HS-5 (cell line): ENCODE data around the gene ENTHD1.

ENCODE experiments used
- DNase-seq: peaks from one replicate; pipeline ENCODE4 v3.0.0-alpha.2; 2012; ENCODE audit warnings: low read depth

ENTHD1 gene

GRCh38 chr22:39731481-39731880, 162.1 kb downstream of the ENTHD1 start:
- no peak for DNase-seq

GRCh38 chr22:39729141-39729934, 164.2 kb downstream of the ENTHD1 start:
- no peak for DNase-seq

- no peak for DNase-seq
Measured at GRCh38 chr22:39728236-39728860, 165.2 kb downstream of the ENTHD1 start.

GRCh38 chr22:39727541-39727940, 166.0 kb downstream of the ENTHD1 start:
- no peak for DNase-seq

DNA sequence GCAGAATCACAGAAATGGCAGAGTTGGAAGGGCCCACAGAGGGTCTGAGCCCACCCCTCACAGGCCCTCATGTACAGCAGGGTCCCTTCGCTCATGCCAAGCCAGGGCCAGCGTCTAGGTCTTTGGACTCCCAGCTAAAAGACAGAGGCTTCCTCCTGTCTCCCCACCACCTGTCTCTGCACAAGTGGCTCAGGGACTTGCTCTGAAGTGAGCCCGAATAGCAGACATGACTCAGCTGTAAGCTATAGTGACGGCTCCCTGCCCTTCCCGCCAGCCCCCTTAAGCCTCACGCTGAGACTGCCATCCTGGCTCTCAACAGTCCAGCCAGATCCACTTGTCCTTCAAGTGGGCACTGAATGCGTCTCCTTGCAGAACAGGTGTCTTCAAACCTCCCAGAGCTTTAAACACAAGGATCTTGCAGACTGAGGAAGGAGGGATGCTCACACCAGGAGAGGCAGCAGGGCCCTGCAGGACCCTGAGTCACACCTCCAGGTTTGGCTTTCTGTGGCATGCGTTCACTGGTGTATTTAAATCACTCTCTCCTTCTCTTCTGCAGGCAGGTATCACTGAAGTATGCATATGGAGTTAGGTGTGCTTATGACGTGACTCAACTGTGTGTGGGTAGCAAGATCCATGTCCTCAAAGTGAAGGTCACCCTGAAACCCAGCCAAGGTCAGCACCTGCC, 168.1 kb downstream of the ENTHD1 start:
- no peak for DNase-seq

GRCh38 chr22:39724857-39725256, 168.7 kb downstream of the ENTHD1 start:
- no peak for DNase-seq

DNA sequence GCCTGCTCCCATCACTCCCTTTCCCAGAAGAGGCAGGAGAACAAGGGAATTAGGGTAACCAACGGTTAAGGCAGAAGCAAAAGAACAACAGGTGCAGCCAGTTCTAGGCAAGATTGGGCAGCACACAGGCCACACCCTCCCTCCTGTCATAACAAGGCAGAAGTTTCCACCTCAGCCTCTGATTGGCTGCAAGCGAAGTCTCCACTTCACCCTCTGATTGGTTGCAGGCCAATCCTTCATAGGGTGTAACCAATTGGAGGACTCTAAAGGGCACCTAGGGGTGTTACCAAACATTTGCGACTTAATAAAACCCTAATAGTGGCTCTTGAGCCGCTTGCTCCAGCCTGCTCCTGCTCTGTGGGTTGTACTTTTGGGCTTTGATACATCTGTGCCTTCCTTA, 169.2 kb downstream of the ENTHD1 start:
- DNase-seq, result no peak

DNA sequence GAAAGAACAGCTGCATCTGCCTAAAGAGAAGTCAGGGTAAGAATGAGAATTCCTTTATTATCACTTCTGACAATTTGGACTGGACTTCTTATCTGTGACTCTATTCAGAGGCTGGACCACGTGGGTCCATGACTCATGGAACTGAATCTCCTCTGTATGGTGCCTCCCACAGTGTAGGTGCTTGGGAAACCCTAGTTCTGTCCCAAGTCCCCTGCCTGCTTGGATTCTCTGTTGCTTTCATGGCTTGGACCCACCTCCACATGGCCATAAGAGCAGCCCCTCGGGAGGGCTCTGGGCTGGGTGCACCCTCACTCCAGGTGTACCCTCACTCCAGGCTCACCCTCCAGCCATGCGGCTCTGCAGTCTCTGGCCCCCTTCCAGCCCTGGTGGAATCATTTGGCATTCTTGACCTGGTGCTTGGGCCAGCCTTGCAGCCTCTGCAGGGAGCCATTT, 169.6 kb downstream of the ENTHD1 start:
- DNase-seq, result peak; percentile 8

- DNase-seq, result no peak
Measured at GRCh38 chr22:39723463-39723862, 170.1 kb downstream of the ENTHD1 start.

DNA sequence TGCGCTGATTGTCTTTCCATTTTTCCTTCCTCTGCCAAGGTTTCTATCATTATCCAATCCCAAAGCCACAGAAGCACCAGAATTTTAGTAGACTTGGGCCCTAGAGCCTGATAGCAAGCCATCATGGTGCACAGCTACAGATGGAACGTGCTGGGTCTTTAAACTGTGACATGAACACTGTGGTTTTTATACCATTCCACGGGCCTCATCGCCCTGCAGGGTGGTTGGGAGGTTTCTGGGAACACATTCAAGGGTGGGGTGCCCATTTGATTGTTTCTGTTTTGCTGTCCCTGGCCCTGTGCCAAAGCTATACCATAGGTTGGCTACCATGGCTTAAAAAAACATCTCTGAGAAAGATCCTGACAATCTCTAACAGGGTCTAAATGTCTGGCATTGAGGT, 171.1 kb downstream of the ENTHD1 start:
- no peak for DNase-seq

DNA sequence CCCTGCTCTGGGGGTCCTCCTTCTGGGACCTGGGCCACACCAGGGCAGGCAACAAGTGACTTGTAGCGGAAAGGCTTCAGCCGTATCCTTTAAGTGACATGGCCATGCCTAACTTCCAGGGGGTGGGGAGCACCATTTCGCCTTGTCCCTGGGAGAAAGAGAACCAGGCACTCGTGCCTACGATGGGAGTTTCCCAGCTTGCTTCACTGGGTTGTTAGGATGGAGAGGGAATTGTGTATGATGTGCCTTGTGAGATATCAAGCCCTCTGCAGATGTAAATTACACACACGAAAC, 171.6 kb downstream of the ENTHD1 start:
- DNase-seq, result no peak

GRCh38 chr22:39721206-39722031, 172.1 kb downstream of the ENTHD1 start:
- DNase-seq, result no peak

DNA sequence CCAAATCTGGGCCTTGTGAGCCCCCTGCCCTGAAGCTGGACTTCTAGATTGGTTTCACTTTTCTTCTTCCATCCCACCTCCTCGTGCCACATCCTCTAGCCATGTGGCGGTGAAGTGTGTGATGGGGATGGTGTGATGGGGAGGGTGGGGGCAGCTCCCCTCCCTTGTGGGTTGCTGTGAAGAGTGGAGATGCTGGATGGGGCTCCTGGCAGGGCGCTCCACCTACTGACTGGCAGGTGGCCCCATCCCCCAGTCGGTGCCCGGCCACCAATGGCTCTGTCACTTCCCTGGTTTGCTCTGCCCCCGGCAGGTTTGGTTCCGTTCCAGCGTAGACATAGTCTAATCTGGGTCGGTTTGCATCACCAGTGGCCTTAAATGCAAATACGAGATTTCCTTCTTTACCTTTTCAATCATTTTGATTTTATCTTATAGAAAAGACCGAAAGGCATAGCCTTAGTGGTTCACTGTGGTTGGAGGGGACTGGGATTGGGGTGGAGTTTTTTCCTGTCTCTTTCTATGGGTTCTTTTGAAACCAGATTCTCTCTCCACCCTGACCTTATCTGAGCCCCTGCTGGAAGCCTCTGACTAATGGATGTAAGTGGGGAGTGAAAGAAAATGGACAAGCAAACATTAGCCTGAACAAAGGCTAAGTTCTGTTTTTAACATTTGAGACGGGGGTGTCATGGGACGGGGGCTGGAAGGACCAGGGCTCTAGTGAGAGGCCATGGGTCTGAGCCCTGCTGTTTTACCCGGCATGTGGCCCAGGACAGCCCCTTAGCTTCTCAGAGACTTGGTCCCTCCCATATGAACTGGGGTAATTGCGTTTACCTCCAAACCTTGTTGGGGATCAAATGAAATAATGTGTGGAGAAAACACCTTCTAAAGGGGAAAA, 173.8 kb downstream of the ENTHD1 start:
- DNase-seq, result no peak

DNA sequence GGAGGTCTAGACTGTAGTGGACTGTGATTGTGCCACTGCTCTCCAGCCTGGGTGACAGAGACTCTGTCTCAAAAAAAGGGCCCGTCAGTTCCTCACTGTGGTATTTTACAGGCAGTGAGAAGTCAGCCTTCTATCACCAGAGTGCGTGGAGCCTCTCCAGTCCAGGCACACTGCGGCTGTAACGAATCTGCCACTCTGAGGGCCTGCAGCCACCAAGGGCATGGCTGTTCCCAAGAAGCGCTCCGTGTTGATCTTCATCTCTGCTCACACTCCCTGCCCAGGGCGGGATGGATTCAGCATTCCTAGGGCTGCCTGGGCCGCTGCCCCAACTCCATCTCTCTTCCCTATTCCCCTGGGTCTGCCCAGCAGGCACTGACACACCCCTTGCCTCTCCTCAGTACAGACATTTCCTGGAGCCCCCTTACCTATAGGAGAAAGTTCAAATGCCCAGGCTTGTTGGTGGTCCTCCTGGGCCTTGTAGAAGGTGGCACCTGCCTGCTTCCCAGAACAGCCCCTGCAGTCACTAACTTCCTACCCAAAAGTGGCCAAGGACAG, 174.6 kb downstream of the ENTHD1 start:
- no peak for DNase-seq

GRCh38 chr22:39718206-39718605, 175.4 kb downstream of the ENTHD1 start:
- no peak for DNase-seq

- no peak for DNase-seq
Measured at GRCh38 chr22:39717099-39717498, 176.5 kb downstream of the ENTHD1 start.

DNA sequence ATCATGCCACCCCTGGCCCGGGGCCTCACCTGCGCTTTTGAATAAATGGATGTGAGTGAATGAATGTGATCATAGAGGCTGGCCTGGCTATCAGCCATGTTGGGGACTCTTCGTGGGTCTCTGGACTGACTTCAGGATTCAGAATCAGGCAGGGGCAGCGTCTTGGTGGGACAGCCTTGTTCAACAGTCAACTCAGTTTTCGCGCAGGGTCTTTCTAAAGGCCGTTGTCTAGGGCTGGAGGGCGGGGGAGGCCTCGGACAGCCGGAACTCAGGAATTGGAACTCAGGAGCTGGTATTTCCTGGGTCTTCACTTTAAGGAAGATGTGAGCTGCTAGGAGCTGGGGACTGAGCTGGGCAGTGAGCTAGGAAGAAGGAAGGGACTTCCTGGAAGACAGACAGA, 177.0 kb downstream of the ENTHD1 start:
- DNase-seq, result no peak

DNA sequence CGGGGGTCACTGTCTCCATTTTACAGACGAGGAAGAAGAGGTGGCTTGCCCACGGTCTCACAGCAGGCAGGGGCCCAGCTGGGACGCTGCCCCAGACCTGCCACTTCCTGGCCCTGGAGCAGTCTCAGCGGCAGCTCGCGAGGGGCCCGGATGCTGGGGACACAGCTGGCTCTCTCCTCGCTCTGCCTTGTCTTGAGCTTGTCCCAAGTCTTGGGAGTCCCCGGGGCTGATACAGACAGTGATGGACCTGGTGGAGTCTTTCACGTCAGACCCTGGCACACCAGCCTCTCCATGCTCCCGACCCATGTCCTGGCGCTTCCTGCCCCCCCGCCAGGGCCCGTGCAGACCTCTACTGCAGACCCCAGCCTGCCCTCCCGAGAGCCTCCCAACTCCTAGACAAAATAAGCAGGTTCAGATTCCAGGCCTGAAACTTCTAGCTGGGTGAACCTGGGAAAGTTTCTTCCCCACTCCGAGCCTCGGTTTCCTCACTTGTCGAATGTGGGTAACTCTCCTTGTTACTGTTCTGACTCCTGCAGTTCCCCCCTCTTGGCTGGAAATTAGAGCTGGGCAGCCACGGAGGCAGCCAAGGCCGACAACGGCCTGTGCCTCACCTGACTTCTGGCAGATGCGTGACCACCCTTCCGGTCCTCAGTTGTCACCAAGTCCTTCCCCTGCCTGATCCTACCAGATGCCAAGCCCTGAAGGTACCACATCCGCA, 177.6 kb downstream of the ENTHD1 start:
- no peak for DNase-seq

- no peak for DNase-seq
Measured at GRCh38 chr22:39714321-39714720, 179.2 kb downstream of the ENTHD1 start.

DNA sequence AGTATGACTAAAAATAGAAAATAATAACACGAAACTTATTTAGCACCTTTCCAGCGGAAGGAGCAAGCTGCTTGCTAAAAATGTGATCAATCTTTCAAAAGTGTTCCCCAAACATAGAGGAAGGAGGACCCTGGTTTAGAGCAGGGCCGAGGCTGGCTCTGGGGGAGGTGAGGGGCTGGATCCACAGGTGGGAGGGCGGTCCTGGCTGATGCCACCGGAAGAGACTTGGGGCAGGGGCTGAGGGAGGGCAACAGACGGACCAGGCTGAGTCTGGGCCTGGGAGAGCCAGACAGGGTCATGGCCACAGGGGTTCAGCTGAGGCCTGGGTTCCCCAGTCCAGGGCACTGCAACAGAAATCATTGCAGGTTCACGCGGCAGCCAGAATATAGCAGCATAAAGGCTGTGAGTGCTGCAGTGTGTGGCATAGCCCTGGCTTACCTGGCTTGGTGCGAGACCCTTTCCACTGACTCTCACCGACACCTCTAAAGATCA, 179.7 kb downstream of the ENTHD1 start:
- no peak for DNase-seq
